K562 (cell line): ENCODE data around the gene SYMPK. TPM values are rescaled to one million over a fixed set of nuclear protein-coding genes. Genes with fewer than 3 reads are reported as not detected.

ENCODE experiments used
- ATAC-seq: fragments of 200-7000 bp; cut with Tn5 transposase; 3 replicates; pipeline ENCODE4 v1.9.1; 2020; ENCODE audit warnings: moderate library complexity
- BruUV-seq: library from RNA; stranded (reverse); fragments of 400-500 nt; replicated peaks from 2 replicates; lab custom pipeline; 2021; lab: Mats Ljungman, UMichigan
- CTCF ChIA-PET: fragments of 300-600 bp; formaldehyde crosslinking; extraction: SDS; loops from one replicate; lab custom pipeline; 2021; ENCODE audit warnings: low intra/inter-chr PET ratio; lab: Yijun Ruan, JAX
- POLR2A ChIA-PET: fragments of 300-600, 350-650 bp; sonication (Branson Sonifier 250); formaldehyde crosslinking; extraction: SDS; loops from one replicate; lab custom pipeline; 2021; ENCODE audit warnings: antibody characterized with exemption, inconsistent platforms; lab: Yijun Ruan, JAX
- DNase-seq, 4 experiments: peaks; one replicate each; pipeline versions ENCODE4 v3.0.0 to v3.0.0-alpha.2; 2011 to 2018; ENCODE audit warnings: low spot score in 3 of 4, mixed read lengths in 3 of 4; ENCODE audit errors: extremely low read depth in 1 of 4
- FAIRE-seq: peaks from 2 replicates; lab custom pipeline; 2011; peaks lifted over from hg19 to GRCh38; lab: Jason Lieb, UNC
- H2AFZ ChIP-seq: 2 replicates; pipeline ENCODE4 v1.6.0; 2011; ENCODE audit warnings: low read depth, low read length, control low read depth, inconsistent platforms
- H3K27ac ChIP-seq: fragments of 200-600 bp; 3 replicates; pipeline ENCODE4 v1.8.0; 2011; ENCODE audit warnings: low read depth, mild to moderate bottlenecking, control low read depth, inconsistent platforms, low read length, moderate library complexity, mixed read lengths; ENCODE audit errors: extremely low read depth
- H3K27me3 ChIP-seq, 2 experiments: fragments of 300-600 bp in 1 of 2; 2 replicates in 1 of 2; 3 replicates in 1 of 2; pipeline versions ENCODE4 v1.6.0 to v1.8.0; 2011; ENCODE audit warnings: inconsistent platforms in 2 of 2, low read length in 2 of 2, mild to moderate bottlenecking in 1 of 2, mixed read lengths in 1 of 2, moderate library complexity in 1 of 2; ENCODE audit not compliant: control insufficient read depth in 2 of 2, insufficient read depth in 2 of 2
- H3K36me3 ChIP-seq: fragments of 300-600 bp; 3 replicates; pipeline ENCODE4 v1.8.0; 2011; ENCODE audit warnings: mild to moderate bottlenecking, low read length, inconsistent platforms; ENCODE audit not compliant: control insufficient read depth, insufficient read depth
- H3K4me1 ChIP-seq, 2 experiments: fragments of 200-600 bp in 1 of 2; replicated peaks in 1 of 2; 2 replicates in 1 of 2; 3 replicates in 1 of 2; pipeline versions ENCODE4 v1.5.1 to v1.8.0; 2011; ENCODE audit warnings: inconsistent platforms in 2 of 2, low read length in 2 of 2, mild to moderate bottlenecking in 1 of 2, mixed read lengths in 1 of 2, moderate library complexity in 1 of 2; ENCODE audit not compliant: control insufficient read depth in 2 of 2, insufficient read depth in 2 of 2
- H3K4me2 ChIP-seq: 2 replicates; pipeline ENCODE4 v1.6.1; 2011; ENCODE audit warnings: low read length, control low read depth, inconsistent platforms, mixed read lengths; ENCODE audit not compliant: insufficient read depth
- H3K4me3 ChIP-seq: fragments of 200-600 bp; sonication (generic), shearing (Covaris generic); 2 replicates; pipeline ENCODE4 v1.5.1; 2016; ENCODE audit warnings: control low read depth, inconsistent platforms
- H3K79me2 ChIP-seq: fragments of 200-600 bp; 3 replicates; pipeline ENCODE4 v1.8.0; 2011; ENCODE audit warnings: low read length, inconsistent platforms; ENCODE audit not compliant: control insufficient read depth, insufficient read depth
- H3K9ac ChIP-seq, 2 experiments: 2 replicates each; pipeline versions ENCODE4 v1.6.0 to v1.6.1; 2011; ENCODE audit warnings: low read depth in 2 of 2, low read length in 2 of 2, control low read depth in 1 of 2, inconsistent platforms in 1 of 2, mild to moderate bottlenecking in 1 of 2, mixed read lengths in 1 of 2; ENCODE audit not compliant: insufficient read depth in 1 of 2
- H3K9me1 ChIP-seq: one replicate; pipeline ENCODE4 v1.6.0; 2011; ENCODE audit warnings: inconsistent platforms, mild to moderate bottlenecking, low read length, moderate library complexity; ENCODE audit not compliant: control insufficient read depth, insufficient read depth
- H3K9me3 ChIP-seq: replicated peaks from 2 replicates; pipeline ENCODE4 v1.5.1; 2011; ENCODE audit warnings: low read depth, low read length, inconsistent platforms; ENCODE audit not compliant: control insufficient read depth, insufficient read depth
- H4K20me1 ChIP-seq: replicated peaks from 2 replicates; pipeline ENCODE4 v1.6.1; 2011; ENCODE audit warnings: low read length, inconsistent platforms, mixed read lengths; ENCODE audit not compliant: control insufficient read depth, insufficient read depth
- BRCA1 ChIP-seq, 2 experiments: fragments of 450-650 bp in 1 of 2; sonication (generic) in 1 of 2; formaldehyde crosslinking in 1 of 2; IDR thresholded peaks; 2 replicates each; pipeline versions ENCODE4 v1.5.0 to v1.6.1; 2017 to 2020; ENCODE audit warnings: mild to moderate bottlenecking in 1 of 2, missing genetic modification reagents in 1 of 2
- ERF ChIP-seq: fragments of 450-650 bp; formaldehyde crosslinking; IDR thresholded peaks from 2 replicates; pipeline ENCODE4 v1.4.0; 2020; ENCODE audit warnings: mild to moderate bottlenecking, mixed read lengths
- EZH2 ChIP-seq: IDR thresholded peaks from 2 replicates; pipeline ENCODE4 v1.6.1; 2012; ENCODE audit warnings: low read depth, mild to moderate bottlenecking, inconsistent platforms, low read length, borderline replicate concordance
- JUND ChIP-seq, 2 experiments: IDR thresholded peaks; 2 replicates in 1 of 2; 3 replicates in 1 of 2; pipeline ENCODE4 v1.6.1; 2011; ENCODE audit warnings: borderline replicate concordance in 2 of 2, low read depth in 2 of 2, low read length in 2 of 2, improper control_type of control experiment in 1 of 2, missing biosample characterization in 1 of 2, missing genetic modification characterization in 1 of 2, missing genetic modification reagents in 1 of 2
- LCOR ChIP-seq: sonication (generic); formaldehyde crosslinking; IDR thresholded peaks from 2 replicates; pipeline ENCODE4 v1.8.0; 2022; ENCODE audit warnings: mild to moderate bottlenecking, missing genetic modification reagents
- NFIX ChIP-seq: fragments of 250-450 bp; sonication (Bioruptor Pico); IDR thresholded peaks from 2 replicates; pipeline ENCODE4 v1.4.0; 2020; ENCODE audit warnings: low read depth, mild to moderate bottlenecking, moderate library complexity
- PURB ChIP-seq: sonication (generic); formaldehyde crosslinking; IDR thresholded peaks from 2 replicates; pipeline ENCODE4 v1.9.0; 2021; ENCODE audit warnings: low read depth, mild to moderate bottlenecking, missing genetic modification reagents
- RUNX1 ChIP-seq: sonication (generic); IDR thresholded peaks from 2 replicates; pipeline ENCODE4 v1.6.1; 2016; ENCODE audit warnings: antibody characterized with exemption, low read depth
- SETDB1 ChIP-seq: IDR thresholded peaks from one replicate; pipeline ENCODE4 v1.6.1; 2012; ENCODE audit warnings: low read length, control low read depth, inconsistent platforms
- SMAD3 ChIP-seq: fragments of 450-650 bp; formaldehyde crosslinking; conservative IDR thresholded peaks from 2 replicates; pipeline ENCODE4 v1.4.0; 2020; ENCODE audit warnings: mild to moderate bottlenecking
- THRA ChIP-seq: fragments of 450-650 bp; IDR thresholded peaks from 2 replicates; pipeline ENCODE4 v1.6.1; 2017; ENCODE audit warnings: mild to moderate bottlenecking, moderate library complexity
- ZNF586 ChIP-seq: fragments of 450-650 bp; formaldehyde crosslinking; conservative IDR thresholded peaks from 2 replicates; pipeline ENCODE4 v1.4.0; 2020; ENCODE audit warnings: mild to moderate bottlenecking, moderate library complexity
- WGBS: fragments of 100-300 bp; shearing (Covaris generic); methylation state at CpG from one replicate; pipeline ENCODE4 v1.1.6; 2016; ENCODE audit warnings: low coverage, mixed read lengths; ENCODE audit not compliant: insufficient coverage; ENCODE audit errors: missing lambda C conversion rate; 5-methylcytosine and 5-hydroxymethylcytosine counted together
- in situ Hi-C: fragments of 300-500 bp; cut with MboI; formaldehyde crosslinking; loops from 4 replicates; pipeline ENCODE4 v1.15.0; 2018; ENCODE audit warnings: inconsistent platforms, mixed read lengths
- intact Hi-C: fragments of 100-400 bp; cut with micrococcal nuclease; formaldehyde crosslinking; loops from 2 replicates; pipeline ENCODE4 v1.14.2; 2022
- polyA plus RNA-seq, 8 experiments: library from polyadenylated mRNA; depleted of rRNA in 4 of 8; stranded (reverse) in 5 of 8; unstranded in 3 of 8; fragments of >200 nt; fragmentation: Nextera tagmentation in 2 of 8; fragmentation: Illumina TruSeq in 1 of 8; extraction: Ambion mirVana in 2 of 8; extraction: Trizol in 1 of 8; gene quantifications; 2 replicates each; pipeline versions ENCODE4 v1.2.1 to v1.2.3, GENCODE V29; 2011 to 2014; ENCODE audit warnings: inconsistent platforms in 1 of 8, missing spikeins in 1 of 8
- total RNA-seq, 7 experiments: library from RNA; depleted of rRNA in 6 of 7; stranded (reverse); fragments of >200 nt in 6 of 7; fragmentation: Illumina TruSeq in 2 of 7; extraction: Trizol in 2 of 7; gene quantifications; 2 replicates each; pipeline versions ENCODE4 v1.2.1 to v1.2.3, GENCODE V29; 2011 to 2021; ENCODE audit warnings: low replicate concordance in 1 of 7
- TF ChIP-seq, protein P1 (sequence below): sonication (generic); formaldehyde crosslinking; IDR thresholded peaks from 2 replicates; pipeline ENCODE4 v1.9.0; 2022; ENCODE audit warnings: mild to moderate bottlenecking, missing genetic modification reagents
- TF ChIP-seq, protein P2 (sequence below): fragments of 450-650 bp; formaldehyde crosslinking; conservative IDR thresholded peaks from 2 replicates; pipeline ENCODE4 v1.4.0; 2022; ENCODE audit warnings: mild to moderate bottlenecking, missing genetic modification characterization
- TF ChIP-seq, protein P3 (sequence below): fragments of 250-450 bp; sonication (Bioruptor Pico); IDR thresholded peaks from 2 replicates; pipeline ENCODE4 v1.5.0; 2021; ENCODE audit warnings: mild to moderate bottlenecking, borderline replicate concordance

SYMPK gene
- total and polyA plus RNA-seq, 9 of the 15 experiments (the other 6 are each of a cell fraction or from before 2014, with no cell fraction given) = 0.73 to 95.5 (median 58.4) TPM

DNA sequence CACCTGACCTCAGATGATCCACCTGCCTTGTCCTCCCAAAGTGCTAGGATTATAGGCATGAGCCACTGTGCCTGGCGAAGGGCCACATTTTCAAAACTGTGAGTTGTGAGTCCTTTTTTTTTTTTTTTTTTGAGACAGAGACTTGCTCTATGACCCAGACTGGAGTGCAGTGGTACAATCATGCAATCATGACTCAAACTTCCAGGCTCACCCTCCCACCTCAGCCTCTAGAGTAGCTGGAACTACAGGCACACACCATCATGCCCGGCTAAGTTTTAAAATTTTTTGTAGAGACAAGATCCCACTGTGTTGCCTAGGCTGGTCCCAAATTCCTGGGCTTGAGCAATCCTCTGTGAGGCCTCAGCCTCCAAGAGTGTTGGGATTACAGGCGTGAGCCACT is 43.3 kb upstream of the SYMPK start (continued):
- no peak for TF ChIP-seq JUND (IDR thresholded peaks at IDR 0.05; ENCODE audit: borderline replicate concordance, low read depth, low read length)
- TF ChIP-seq JUND (tag; IDR thresholded peaks at IDR 0.05; ENCODE audit: borderline replicate concordance, low read depth, low read length) = no peak
- no peak for TF ChIP-seq PURB (CRISPR knock-in tag)
- TF ChIP-seq, all 486 proteins: peak for 0

- ChIA-PET CTCF (no interaction called here), POLR2A (no interaction called here)
- intact Hi-C loops = no loop called here
- peaks cover 10% of the 10 kb centered on the region for H3K36me3 ChIP-seq
- no peak overlapping the region; a peak in 1 of 4 replicates for H3K9ac ChIP-seq
- ATAC-seq (no peak), DNase-seq (no peak), FAIRE-seq (no peak)
- no peaks in the 10 kb centered on the region for H4K20me1 ChIP-seq
- no peak overlapping the region for H2AFZ ChIP-seq
- no peaks in the 10 kb centered on the region for H3K9me3 ChIP-seq
- WGBS = 29% methylated on average over 10 of the region's 10 CpGs
- no peak overlapping the region for H3K27ac ChIP-seq
- no TSS peak for BruUV-seq
- in situ Hi-C loops = no loop called here
- H3K4me2 ChIP-seq = no peak overlapping the region
- H3K4me3 ChIP-seq = no peak overlapping the region
- no peaks in the 10 kb centered on the region for H3K27me3 ChIP-seq
- no peaks in the 10 kb centered on the region for H3K9me1 ChIP-seq
- peaks cover 17% of the 10 kb centered on the region for H3K79me2 ChIP-seq
- peaks cover 6 to 25% of the 10 kb centered on the region in 2 experiments; a peak in 4 of 5 replicates for H3K4me1 ChIP-seq
- TF ChIP-seq, protein P1, sequence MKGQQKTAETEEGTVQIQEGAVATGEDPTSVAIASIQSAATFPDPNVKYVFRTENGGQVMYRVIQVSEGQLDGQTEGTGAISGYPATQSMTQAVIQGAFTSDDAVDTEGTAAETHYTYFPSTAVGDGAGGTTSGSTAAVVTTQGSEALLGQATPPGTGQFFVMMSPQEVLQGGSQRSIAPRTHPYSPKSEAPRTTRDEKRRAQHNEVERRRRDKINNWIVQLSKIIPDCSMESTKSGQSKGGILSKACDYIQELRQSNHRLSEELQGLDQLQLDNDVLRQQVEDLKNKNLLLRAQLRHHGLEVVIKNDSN (CRISPR knock-in tag) = no peak
- no peak for TF ChIP-seq ERF (CRISPR knock-in tag)
- no peak for TF ChIP-seq NFIX (CRISPR knock-in tag)
- no peak for TF ChIP-seq LCOR (CRISPR knock-in tag)
- no peak for TF ChIP-seq EZH2
- TF ChIP-seq BRCA1 (IDR thresholded peaks at IDR 0.05) = no peak
- no peak for TF ChIP-seq BRCA1 (CRISPR knock-in tag; IDR thresholded peaks at IDR 0.05)
- TF ChIP-seq, protein P2, sequence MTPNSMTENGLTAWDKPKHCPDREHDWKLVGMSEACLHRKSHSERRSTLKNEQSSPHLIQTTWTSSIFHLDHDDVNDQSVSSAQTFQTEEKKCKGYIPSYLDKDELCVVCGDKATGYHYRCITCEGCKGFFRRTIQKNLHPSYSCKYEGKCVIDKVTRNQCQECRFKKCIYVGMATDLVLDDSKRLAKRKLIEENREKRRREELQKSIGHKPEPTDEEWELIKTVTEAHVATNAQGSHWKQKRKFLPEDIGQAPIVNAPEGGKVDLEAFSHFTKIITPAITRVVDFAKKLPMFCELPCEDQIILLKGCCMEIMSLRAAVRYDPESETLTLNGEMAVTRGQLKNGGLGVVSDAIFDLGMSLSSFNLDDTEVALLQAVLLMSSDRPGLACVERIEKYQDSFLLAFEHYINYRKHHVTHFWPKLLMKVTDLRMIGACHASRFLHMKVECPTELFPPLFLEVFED (CRISPR knock-in tag) = no peak
- TF ChIP-seq SETDB1 = no peak
- TF ChIP-seq RUNX1 = no peak
- TF ChIP-seq ZNF586 (CRISPR knock-in tag) = no peak
- TF ChIP-seq, protein P3, sequence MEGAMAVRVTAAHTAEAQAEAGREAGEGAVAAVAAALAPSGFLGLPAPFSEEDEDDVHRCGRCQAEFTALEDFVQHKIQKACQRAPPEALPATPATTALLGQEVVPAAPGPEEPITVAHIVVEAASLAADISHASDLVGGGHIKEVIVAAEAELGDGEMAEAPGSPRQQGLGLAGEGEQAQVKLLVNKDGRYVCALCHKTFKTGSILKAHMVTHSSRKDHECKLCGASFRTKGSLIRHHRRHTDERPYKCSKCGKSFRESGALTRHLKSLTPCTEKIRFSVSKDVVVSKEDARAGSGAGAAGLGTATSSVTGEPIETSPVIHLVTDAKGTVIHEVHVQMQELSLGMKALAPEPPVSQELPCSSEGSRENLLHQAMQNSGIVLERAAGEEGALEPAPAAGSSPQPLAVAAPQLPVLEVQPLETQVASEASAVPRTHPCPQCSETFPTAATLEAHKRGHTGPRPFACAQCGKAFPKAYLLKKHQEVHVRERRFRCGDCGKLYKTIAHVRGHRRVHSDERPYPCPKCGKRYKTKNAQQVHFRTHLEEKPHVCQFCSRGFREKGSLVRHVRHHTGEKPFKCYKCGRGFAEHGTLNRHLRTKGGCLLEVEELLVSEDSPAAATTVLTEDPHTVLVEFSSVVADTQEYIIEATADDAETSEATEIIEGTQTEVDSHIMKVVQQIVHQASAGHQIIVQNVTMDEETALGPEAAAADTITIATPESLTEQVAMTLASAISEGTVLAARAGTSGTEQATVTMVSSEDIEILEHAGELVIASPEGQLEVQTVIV (CRISPR knock-in tag) = no peak
- TF ChIP-seq SMAD3 (CRISPR knock-in tag) = no peak
- TF ChIP-seq THRA = no peak
These were observed 42.1 kb upstream of the SYMPK start for GRCh38 chr19:45905011-45905410.
